DND-41 (cell line): ENCODE results near the gene GPR162.
"Not testable (repeated sequence)": the region's sequence is repeated elsewhere in the genome, so short reads cannot be mapped to it uniquely, and the experiment has no call there.

Experiments used
- ATAC-seq: fragments of 200-7000 bp; cut with Tn5 transposase; 3 replicates; pipeline ENCODE4 v1.9.1; 2021; ENCODE audit warnings: low read depth; ENCODE audit not compliant: insufficient read depth
- DNase-seq: peaks from one replicate; pipeline ENCODE4 v3.0.0-alpha.2; 2020
- H2AFZ ChIP-seq: 2 replicates; pipeline ENCODE4 v1.6.0; 2012; ENCODE audit warnings: low read depth, low read length
- H3K27ac ChIP-seq: 2 replicates; pipeline ENCODE4 v1.5.1; 2012; ENCODE audit warnings: low read length, inconsistent platforms
- H3K27me3 ChIP-seq: fragments of 200-600 bp; sonication (generic); 2 replicates; pipeline ENCODE4 v1.6.0; 2012; ENCODE audit warnings: low read length, mild to moderate bottlenecking, inconsistent platforms; ENCODE audit not compliant: insufficient read depth, poor library complexity
- H3K36me3 ChIP-seq: 2 replicates; pipeline ENCODE4 v1.5.1; 2012; ENCODE audit warnings: low read length, inconsistent platforms; ENCODE audit not compliant: insufficient read depth
- H3K4me1 ChIP-seq: 2 replicates; pipeline ENCODE4 v1.5.1; 2012; ENCODE audit warnings: mild to moderate bottlenecking, low read length; ENCODE audit not compliant: insufficient read depth
- H3K4me2 ChIP-seq: 2 replicates; pipeline ENCODE4 v1.6.0; 2012; ENCODE audit warnings: mild to moderate bottlenecking, moderate library complexity, low read length, inconsistent platforms; ENCODE audit not compliant: insufficient read depth
- H3K4me3 ChIP-seq, 2 experiments: fragments of 200-600 bp in 1 of 2; shearing (Covaris generic) in 1 of 2; 2 replicates each; pipeline ENCODE4 v1.5.1; 2012 to 2016; ENCODE audit warnings: inconsistent platforms in 2 of 2, low read length in 2 of 2, mild to moderate bottlenecking in 2 of 2, low read depth in 1 of 2, moderate library complexity in 1 of 2
- H3K79me2 ChIP-seq: 2 replicates; pipeline ENCODE4 v1.6.0; 2012; ENCODE audit warnings: low read length, inconsistent platforms; ENCODE audit not compliant: insufficient read depth
- H3K9ac ChIP-seq: 2 replicates; pipeline ENCODE4 v1.6.0; 2012; ENCODE audit warnings: low read depth, mild to moderate bottlenecking, inconsistent platforms, low read length, moderate library complexity
- H3K9me3 ChIP-seq: 2 replicates; pipeline ENCODE4 v1.5.1; 2012; ENCODE audit warnings: low read length, moderate library complexity, mild to moderate bottlenecking, inconsistent platforms; ENCODE audit not compliant: insufficient read depth, severe bottlenecking
- H4K20me1 ChIP-seq: 2 replicates; pipeline ENCODE4 v1.6.0; 2012; ENCODE audit warnings: low read length; ENCODE audit not compliant: insufficient read depth
- EZH2 ChIP-seq: IDR thresholded peaks from 3 replicates; pipeline ENCODE4 v1.6.1; 2012; ENCODE audit warnings: borderline replicate concordance, low read depth, mild to moderate bottlenecking, moderate library complexity, low read length, inconsistent platforms; ENCODE audit not compliant: severe bottlenecking
- TF ChIP-seq, protein P1 (sequence below): IDR thresholded peaks from 2 replicates; pipeline ENCODE4 v1.5.1; 2012; ENCODE audit warnings: borderline replicate concordance, low read length, moderate library complexity, mild to moderate bottlenecking; ENCODE audit not compliant: poor library complexity, severe bottlenecking; ENCODE audit errors: extremely low read depth

The GPR162 gene

DNA sequence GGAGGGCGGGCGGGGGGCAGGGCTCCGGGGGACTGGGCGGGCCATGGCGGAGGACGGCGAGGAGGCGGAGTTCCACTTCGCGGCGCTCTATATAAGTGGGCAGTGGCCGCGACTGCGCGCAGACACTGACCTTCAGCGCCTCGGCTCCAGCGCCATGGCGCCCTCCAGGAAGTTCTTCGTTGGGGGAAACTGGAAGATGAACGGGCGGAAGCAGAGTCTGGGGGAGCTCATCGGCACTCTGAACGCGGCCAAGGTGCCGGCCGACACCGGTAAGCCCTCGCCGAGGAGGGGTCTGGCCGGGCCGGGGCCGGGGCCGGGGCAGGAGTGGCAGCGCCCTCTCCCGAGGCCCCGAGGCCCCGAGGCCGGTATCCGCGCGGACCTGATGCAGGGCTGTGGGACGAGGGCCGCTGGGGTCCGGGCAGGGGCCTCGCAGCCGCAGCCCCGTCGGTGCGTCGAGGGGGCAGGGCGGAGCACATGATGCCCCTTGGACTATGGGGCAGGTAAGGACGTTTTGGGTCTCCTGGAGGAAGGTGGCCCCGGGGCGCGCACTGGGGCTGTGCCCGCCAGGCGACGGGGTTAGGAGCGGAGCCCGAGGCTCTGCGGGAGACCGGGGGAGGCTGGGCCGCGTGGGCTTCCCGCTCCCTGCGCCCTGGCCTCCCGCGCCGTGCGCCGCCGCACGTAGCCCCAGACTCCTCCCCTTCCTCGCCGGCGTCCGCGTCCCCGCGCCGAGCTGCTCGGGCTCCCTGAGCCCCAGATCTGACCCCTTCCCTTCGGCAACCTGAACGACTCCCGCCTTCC is 46.0 kb downstream of the GPR162 start, which contains the start of gene TPI1:
Gene TPI1 (plus strand): TSS at position 119 of the 798 bp plus-strand sequence. CDS start 36 bp downstream, at position 155.
- H3K79me2 ChIP-seq = peaks cover 45% of the 10 kb centered on the region
- peak within 1 kb of the TSS; percentile 77 for H3K27ac ChIP-seq
- no peaks in the 10 kb centered on the region for H3K27me3 ChIP-seq
- peaks cover 48% of the 10 kb centered on the region for H4K20me1 ChIP-seq
- ATAC-seq (peak; percentile 71), DNase-seq (peak; percentile 80)
- peaks cover 84% of the 10 kb centered on the region for H3K36me3 ChIP-seq
- peak within 1 kb of the TSS; percentile 99 for H3K4me2 ChIP-seq
- H3K4me1 ChIP-seq = peaks cover 55% of the 10 kb centered on the region
- H3K9me3 ChIP-seq = no peaks in the 10 kb centered on the region
- peak within 1 kb of the TSS; percentile 75 for H2AFZ ChIP-seq
- H3K9ac ChIP-seq = peak within 1 kb of the TSS; percentile 80
- peak within 1 kb of the TSS; percentile 43 to 80 for H3K4me3 ChIP-seq
- TF ChIP-seq, protein P1, sequence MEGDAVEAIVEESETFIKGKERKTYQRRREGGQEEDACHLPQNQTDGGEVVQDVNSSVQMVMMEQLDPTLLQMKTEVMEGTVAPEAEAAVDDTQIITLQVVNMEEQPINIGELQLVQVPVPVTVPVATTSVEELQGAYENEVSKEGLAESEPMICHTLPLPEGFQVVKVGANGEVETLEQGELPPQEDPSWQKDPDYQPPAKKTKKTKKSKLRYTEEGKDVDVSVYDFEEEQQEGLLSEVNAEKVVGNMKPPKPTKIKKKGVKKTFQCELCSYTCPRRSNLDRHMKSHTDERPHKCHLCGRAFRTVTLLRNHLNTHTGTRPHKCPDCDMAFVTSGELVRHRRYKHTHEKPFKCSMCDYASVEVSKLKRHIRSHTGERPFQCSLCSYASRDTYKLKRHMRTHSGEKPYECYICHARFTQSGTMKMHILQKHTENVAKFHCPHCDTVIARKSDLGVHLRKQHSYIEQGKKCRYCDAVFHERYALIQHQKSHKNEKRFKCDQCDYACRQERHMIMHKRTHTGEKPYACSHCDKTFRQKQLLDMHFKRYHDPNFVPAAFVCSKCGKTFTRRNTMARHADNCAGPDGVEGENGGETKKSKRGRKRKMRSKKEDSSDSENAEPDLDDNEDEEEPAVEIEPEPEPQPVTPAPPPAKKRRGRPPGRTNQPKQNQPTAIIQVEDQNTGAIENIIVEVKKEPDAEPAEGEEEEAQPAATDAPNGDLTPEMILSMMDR = no peak
- no peak for TF ChIP-seq EZH2

DNA sequence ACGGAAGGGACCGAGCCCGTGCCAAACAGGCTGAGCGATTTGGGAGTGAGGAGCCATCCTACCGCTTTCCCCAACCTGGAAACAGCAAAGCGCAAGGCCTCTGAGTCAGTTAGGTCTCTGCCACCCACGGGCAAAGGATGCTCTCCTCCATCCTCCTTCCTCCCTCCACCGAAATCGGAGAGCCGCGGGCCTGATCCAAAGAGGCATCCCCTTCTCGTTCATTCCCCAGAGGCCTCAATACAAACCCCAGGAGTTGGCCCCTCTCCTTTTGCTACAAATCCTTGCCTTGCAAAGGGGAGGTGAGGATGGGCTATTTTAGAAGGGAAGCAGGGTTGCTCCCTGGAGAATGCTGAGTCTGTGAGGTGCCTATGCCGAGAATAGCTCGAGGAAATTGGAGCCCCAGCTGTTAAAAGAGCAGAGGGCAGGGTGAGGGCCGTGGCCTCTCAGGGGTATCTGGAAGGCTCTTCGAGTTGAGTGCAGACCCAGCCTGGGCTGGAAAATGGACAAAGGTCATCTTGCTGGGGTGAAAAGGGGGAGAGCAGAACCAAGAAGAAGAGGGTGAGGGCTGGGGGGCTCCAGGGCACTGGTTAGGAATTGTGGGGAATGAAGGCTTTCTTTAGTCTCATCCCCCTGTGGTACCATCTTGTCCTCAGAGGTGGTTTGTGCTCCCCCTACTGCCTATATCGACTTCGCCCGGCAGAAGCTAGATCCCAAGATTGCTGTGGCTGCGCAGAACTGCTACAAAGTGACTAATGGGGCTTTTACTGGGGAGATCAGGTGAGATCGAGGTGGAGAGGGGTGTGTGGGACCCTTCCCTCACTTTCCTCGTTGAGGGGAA is 46.8 kb downstream of the GPR162 start:
- no peaks in the 10 kb centered on the region for H3K9me3 ChIP-seq
- DNase-seq (peak; percentile 33), ATAC-seq (peak; percentile 2)
- H3K27ac ChIP-seq = peak overlapping the region; percentile 77
- peaks cover 79% of the 10 kb centered on the region for H3K36me3 ChIP-seq
- no peaks in the 10 kb centered on the region for H3K27me3 ChIP-seq
- H2AFZ ChIP-seq = peak overlapping the region; percentile 68; the same call in 1 of the 2 replicates
- H4K20me1 ChIP-seq = peaks cover 49% of the 10 kb centered on the region
- H3K9ac ChIP-seq = peak overlapping the region; percentile 80
- H3K79me2 ChIP-seq = peaks cover 49% of the 10 kb centered on the region
- no peak for TF ChIP-seq EZH2
- TF ChIP-seq, protein P1 = peak; percentile 42
- peak overlapping the region; percentile 99 for H3K4me2 ChIP-seq
- H3K4me3 ChIP-seq = peak overlapping the region; percentile 43 to 80
- peaks cover 57% of the 10 kb centered on the region for H3K4me1 ChIP-seq

DNA sequence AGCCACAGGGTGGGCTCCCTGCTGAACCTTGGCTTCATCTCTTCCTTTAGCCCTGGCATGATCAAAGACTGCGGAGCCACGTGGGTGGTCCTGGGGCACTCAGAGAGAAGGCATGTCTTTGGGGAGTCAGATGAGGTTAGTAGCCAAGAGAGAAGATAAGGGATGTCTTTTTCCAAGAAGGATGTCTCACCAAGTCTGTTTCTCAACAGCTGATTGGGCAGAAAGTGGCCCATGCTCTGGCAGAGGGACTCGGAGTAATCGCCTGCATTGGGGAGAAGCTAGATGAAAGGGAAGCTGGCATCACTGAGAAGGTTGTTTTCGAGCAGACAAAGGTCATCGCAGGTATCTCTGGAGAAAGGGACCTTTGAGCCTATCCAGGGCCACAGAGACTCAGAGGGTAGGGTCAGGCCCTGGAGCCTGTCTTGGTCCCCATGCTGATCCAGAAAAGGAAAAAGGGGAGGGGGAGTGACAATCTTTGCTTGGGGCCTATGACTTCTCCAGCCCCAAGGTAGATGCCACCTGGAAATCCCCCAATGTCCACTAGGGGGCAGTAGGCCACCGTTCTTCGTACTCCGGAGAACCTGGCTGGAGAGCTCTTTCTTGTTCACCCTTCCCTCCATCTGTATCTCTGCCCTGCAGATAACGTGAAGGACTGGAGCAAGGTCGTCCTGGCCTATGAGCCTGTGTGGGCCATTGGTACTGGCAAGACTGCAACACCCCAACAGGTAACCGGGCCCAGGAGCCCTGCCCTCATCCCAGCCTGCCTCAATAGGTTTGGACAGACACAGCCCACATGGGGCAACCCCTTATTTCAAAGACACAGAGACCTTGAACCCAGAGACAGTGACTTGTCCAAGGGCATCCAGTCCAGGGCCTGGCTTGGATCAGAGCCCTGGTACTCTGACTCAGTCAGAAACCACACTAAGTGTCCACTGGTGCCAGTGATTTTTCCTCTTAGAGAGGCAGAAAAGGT is 47.7 kb downstream of the GPR162 start:
- no peaks in the 10 kb centered on the region for H3K9me3 ChIP-seq
- H3K4me3 ChIP-seq = peak overlapping the region; percentile 43 to 80; a peak in 3 of 4 replicates
- DNase-seq = peak; percentile 85
- TF ChIP-seq EZH2 = no peak
- TF ChIP-seq, protein P1 = peak; percentile 92
- H2AFZ ChIP-seq = no peak overlapping the region
- peaks cover 52% of the 10 kb centered on the region for H3K79me2 ChIP-seq
- H3K9ac ChIP-seq = peak overlapping the region; percentile 80; the same call in 1 of the 2 replicates
- ATAC-seq = peak; percentile 20
- peak overlapping the region; percentile 99 for H3K4me2 ChIP-seq
- H3K36me3 ChIP-seq = peaks cover 70% of the 10 kb centered on the region
- H3K27ac ChIP-seq = peak overlapping the region; percentile 77; the same call in 1 of the 2 replicates
- no peaks in the 10 kb centered on the region for H3K27me3 ChIP-seq
- peaks cover 65% of the 10 kb centered on the region for H3K4me1 ChIP-seq
- H4K20me1 ChIP-seq = peaks cover 49% of the 10 kb centered on the region

DNA sequence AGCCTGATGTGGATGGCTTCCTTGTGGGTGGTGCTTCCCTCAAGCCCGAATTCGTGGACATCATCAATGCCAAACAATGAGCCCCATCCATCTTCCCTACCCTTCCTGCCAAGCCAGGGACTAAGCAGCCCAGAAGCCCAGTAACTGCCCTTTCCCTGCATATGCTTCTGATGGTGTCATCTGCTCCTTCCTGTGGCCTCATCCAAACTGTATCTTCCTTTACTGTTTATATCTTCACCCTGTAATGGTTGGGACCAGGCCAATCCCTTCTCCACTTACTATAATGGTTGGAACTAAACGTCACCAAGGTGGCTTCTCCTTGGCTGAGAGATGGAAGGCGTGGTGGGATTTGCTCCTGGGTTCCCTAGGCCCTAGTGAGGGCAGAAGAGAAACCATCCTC is 48.7 kb downstream of the GPR162 start:
- Histone ChIP-seq H4K20me1 (peaks cover 49% of the 10 kb centered on the region), H3K79me2 (peaks cover 52% of the 10 kb centered on the region), H3K36me3 (peaks cover 61% of the 10 kb centered on the region), H3K4me1 (peaks cover 71% of the 10 kb centered on the region), H3K4me2 (peak overlapping the region; percentile 99), H3K9ac (peak overlapping the region; percentile 80; the same call in 1 of the 2 replicates)
- not testable (repeated sequence) for H3K9me3 ChIP-seq, H3K27ac ChIP-seq, H3K27me3 ChIP-seq, ATAC-seq, H3K4me3 ChIP-seq, DNase-seq, H2AFZ ChIP-seq
